GM12878 (cell line): Measurements from ENCODE around the gene PSMB9. TPM values are rescaled to one million over a fixed set of nuclear protein-coding genes. Genes with fewer than 3 reads are reported as not detected.

Experiments
- ASH2L ChIP-seq: fragments of 300-600, 200-600 bp; sonication (generic); IDR thresholded peaks from 2 replicates; pipeline ENCODE4 v1.6.1; 2017; ENCODE audit warnings: low read depth, mild to moderate bottlenecking, borderline replicate concordance
- BCLAF1 ChIP-seq: fragments of 450-650 bp; IDR thresholded peaks from 2 replicates; pipeline ENCODE4 v1.6.1; 2017; ENCODE audit warnings: antibody characterized with exemption, mild to moderate bottlenecking, moderate library complexity
- PBX3 ChIP-seq: IDR thresholded peaks from 2 replicates; pipeline ENCODE4 v1.6.1; 2011; ENCODE audit warnings: mild to moderate bottlenecking, low read depth, low read length, moderate library complexity; ENCODE audit not compliant: insufficient replicate concordance
- RAD51 ChIP-seq: fragments of 450-650 bp; IDR thresholded peaks from 2 replicates; pipeline ENCODE4 v1.6.1; 2016; ENCODE audit warnings: moderate library complexity, mild to moderate bottlenecking, inconsistent platforms
- RB1 ChIP-seq: fragments of 450-650 bp; formaldehyde crosslinking; IDR thresholded peaks from 2 replicates; pipeline ENCODE4 v1.6.1; 2017; ENCODE audit warnings: mild to moderate bottlenecking, borderline replicate concordance
- RELA ChIP-seq: fragments of 450-650 bp; IDR thresholded peaks from 2 replicates; pipeline ENCODE4 v1.8.0; 2014; ENCODE audit warnings: borderline replicate concordance; ENCODE audit not compliant: partially characterized antibody
- SP1 ChIP-seq: IDR thresholded peaks from one replicate; pipeline ENCODE4 v1.6.1; 2011; ENCODE audit warnings: low read depth, low read length
- STAT1 ChIP-seq: fragments of 450-650 bp; conservative IDR thresholded peaks from 2 replicates; pipeline ENCODE4 v1.6.1; 2014; ENCODE audit warnings: antibody characterized with exemption, mild to moderate bottlenecking
- TCF7 ChIP-seq: IDR thresholded peaks from 2 replicates; pipeline ENCODE4 v1.6.1; 2014; ENCODE audit warnings: antibody characterized with exemption, borderline replicate concordance
- ZBED1 ChIP-seq: IDR thresholded peaks from 2 replicates; pipeline ENCODE4 v1.6.1; 2016; ENCODE audit warnings: borderline replicate concordance
- polyA plus RNA-seq, 11 experiments: library from polyadenylated mRNA; depleted of rRNA in 4 of 11; unstranded in 6 of 11; stranded (reverse) in 5 of 11; fragments of >200 nt; fragmentation: Nextera tagmentation in 4 of 11; fragmentation: Illumina TruSeq in 1 of 11; extraction: Ambion mirVana in 4 of 11; extraction: Trizol in 1 of 11; gene quantifications; 1 replicate in 1 of 11; 2 replicates in 10 of 11; pipeline versions ENCODE4 v1.2.1 to v1.2.3, GENCODE V29; 2011 to 2016; ENCODE audit warnings: inconsistent platforms in 2 of 11, missing spikeins in 2 of 11, low read depth in 1 of 11
- total RNA-seq, 4 experiments: library from RNA; depleted of rRNA in 3 of 4; stranded (reverse); fragments of >200 nt in 3 of 4; fragmentation: Illumina TruSeq in 1 of 4; extraction: Trizol in 1 of 4; gene quantifications; 2 replicates each; pipeline versions ENCODE4 v1.2.1 to v1.2.3, GENCODE V29; 2013 to 2021
- TF ChIP-seq, protein P1 (sequence below): fragments of 450-650 bp; IDR thresholded peaks from 2 replicates; pipeline ENCODE4 v1.6.1; 2014; ENCODE audit warnings: mild to moderate bottlenecking
- TF ChIP-seq, protein P2 (sequence below): IDR thresholded peaks from 2 replicates; pipeline ENCODE4 v1.6.1; 2011; ENCODE audit warnings: low read depth, low read length, improper control_type of control experiment, borderline replicate concordance
- TF ChIP-seq, protein P3 (sequence below): fragments of 450-650 bp; IDR thresholded peaks from 2 replicates; pipeline ENCODE4 v1.6.1; 2017; ENCODE audit warnings: low read depth, mild to moderate bottlenecking, moderate library complexity
- TF ChIP-seq, protein P4 (sequence below), 3 experiments: IDR thresholded peaks in 2 of 3; conservative IDR thresholded peaks in 1 of 3; 2 replicates each; pipeline ENCODE4 v1.5.1; 2011; ENCODE audit warnings: low read depth in 3 of 3, low read length in 3 of 3, mild to moderate bottlenecking in 3 of 3, control low read depth in 2 of 3, moderate library complexity in 2 of 3, inconsistent platforms in 1 of 3, mixed read lengths in 1 of 3; ENCODE audit not compliant: control insufficient read depth in 2 of 3, insufficient read depth in 1 of 3; ENCODE audit errors: extremely low read depth in 1 of 3

The PSMB9 gene
- total and polyA plus RNA-seq, 10 of the 15 experiments (the other 5 are each of a cell fraction or from before 2014, with no cell fraction given), result 167 to 517 (median 275) TPM

DNA sequence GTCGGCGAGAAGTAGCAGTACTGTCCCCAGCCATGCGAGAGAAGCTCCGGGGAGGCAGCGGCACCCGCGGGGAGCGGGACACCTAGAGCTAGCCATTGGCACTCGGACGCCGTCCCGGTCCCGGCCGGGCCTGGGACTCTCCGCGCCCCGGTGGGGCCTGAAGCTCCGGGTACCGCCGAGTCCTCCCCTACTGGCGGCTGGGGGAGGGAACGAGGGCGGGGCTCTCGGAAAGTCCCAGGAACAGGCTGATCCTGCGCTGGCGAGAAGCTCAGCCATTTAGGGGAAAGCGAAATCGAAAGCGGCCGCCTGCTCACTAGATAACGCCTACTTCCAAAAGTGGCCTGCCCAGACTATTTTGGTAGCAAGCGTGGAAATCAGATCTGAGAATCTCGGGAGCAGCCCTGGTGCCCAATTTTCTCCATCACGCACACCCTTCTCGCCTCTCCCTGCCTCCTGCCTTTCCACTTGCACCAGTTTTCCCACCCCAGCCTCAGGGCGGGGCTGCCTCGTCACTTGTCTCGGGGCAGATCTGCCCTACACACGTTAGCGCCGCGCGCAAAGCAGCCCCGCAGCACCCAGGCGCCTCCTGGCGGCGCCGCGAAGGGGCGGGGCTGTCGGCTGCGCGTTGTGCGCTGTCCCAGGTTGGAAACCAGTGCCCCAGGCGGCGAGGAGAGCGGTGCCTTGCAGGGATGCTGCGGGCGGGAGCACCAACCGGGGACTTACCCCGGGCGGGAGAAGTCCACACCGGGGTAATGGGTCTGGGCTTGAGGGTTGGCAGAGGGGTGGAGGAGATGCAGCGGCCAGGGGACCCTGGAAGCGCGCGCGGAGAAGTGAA is at the start of gene PSMB9, which contains the start of gene TAP1 (continued):
- TF ChIP-seq BCLAF1 (no peak), STAT1 (peak; percentile 76; the same call in 1 of the 2 replicates), SP1 (peak; percentile 9), RB1 (peak; percentile 79), TCF7 (no peak), ASH2L (peak; percentile 50; the same call in 1 of the 2 replicates), RAD51 (no peak), ZBED1 (0 out of 2 replicates have a peak, but pooled peaks have one; percentile 30), RELA (peak; percentile 25), PBX3 (no peak)
- TF ChIP-seq, protein P1, sequence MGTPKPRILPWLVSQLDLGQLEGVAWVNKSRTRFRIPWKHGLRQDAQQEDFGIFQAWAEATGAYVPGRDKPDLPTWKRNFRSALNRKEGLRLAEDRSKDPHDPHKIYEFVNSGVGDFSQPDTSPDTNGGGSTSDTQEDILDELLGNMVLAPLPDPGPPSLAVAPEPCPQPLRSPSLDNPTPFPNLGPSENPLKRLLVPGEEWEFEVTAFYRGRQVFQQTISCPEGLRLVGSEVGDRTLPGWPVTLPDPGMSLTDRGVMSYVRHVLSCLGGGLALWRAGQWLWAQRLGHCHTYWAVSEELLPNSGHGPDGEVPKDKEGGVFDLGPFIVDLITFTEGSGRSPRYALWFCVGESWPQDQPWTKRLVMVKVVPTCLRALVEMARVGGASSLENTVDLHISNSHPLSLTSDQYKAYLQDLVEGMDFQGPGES, result 0 out of 2 replicates have a peak, but pooled peaks have one; percentile 49
- TF ChIP-seq, protein P2, sequence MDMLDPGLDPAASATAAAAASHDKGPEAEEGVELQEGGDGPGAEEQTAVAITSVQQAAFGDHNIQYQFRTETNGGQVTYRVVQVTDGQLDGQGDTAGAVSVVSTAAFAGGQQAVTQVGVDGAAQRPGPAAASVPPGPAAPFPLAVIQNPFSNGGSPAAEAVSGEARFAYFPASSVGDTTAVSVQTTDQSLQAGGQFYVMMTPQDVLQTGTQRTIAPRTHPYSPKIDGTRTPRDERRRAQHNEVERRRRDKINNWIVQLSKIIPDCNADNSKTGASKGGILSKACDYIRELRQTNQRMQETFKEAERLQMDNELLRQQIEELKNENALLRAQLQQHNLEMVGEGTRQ, result no peak
- TF ChIP-seq, protein P3, sequence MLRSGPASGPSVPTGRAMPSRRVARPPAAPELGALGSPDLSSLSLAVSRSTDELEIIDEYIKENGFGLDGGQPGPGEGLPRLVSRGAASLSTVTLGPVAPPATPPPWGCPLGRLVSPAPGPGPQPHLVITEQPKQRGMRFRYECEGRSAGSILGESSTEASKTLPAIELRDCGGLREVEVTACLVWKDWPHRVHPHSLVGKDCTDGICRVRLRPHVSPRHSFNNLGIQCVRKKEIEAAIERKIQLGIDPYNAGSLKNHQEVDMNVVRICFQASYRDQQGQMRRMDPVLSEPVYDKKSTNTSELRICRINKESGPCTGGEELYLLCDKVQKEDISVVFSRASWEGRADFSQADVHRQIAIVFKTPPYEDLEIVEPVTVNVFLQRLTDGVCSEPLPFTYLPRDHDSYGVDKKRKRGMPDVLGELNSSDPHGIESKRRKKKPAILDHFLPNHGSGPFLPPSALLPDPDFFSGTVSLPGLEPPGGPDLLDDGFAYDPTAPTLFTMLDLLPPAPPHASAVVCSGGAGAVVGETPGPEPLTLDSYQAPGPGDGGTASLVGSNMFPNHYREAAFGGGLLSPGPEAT, result peak; percentile 96
- TF ChIP-seq, protein P4, sequence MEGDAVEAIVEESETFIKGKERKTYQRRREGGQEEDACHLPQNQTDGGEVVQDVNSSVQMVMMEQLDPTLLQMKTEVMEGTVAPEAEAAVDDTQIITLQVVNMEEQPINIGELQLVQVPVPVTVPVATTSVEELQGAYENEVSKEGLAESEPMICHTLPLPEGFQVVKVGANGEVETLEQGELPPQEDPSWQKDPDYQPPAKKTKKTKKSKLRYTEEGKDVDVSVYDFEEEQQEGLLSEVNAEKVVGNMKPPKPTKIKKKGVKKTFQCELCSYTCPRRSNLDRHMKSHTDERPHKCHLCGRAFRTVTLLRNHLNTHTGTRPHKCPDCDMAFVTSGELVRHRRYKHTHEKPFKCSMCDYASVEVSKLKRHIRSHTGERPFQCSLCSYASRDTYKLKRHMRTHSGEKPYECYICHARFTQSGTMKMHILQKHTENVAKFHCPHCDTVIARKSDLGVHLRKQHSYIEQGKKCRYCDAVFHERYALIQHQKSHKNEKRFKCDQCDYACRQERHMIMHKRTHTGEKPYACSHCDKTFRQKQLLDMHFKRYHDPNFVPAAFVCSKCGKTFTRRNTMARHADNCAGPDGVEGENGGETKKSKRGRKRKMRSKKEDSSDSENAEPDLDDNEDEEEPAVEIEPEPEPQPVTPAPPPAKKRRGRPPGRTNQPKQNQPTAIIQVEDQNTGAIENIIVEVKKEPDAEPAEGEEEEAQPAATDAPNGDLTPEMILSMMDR (IDR thresholded peaks at IDR 0.05 in 2 of 3, conservative IDR thresholded peaks at IDR 0.05 in 1 of 3; ENCODE audit: control insufficient read depth in 2 of 3, extremely low read depth in 1 of 3, insufficient read depth in 1 of 3, low read depth in 3 of 3, low read length in 3 of 3), result peak; percentile 79 to 84 (median 83)
